DMS79 (cell line): ENCODE measurements around the gene MYL12A.

Experiments
- DNase-seq: peaks from one replicate; lab custom pipeline; 2025; lab: John Stamatoyannopoulos, UW

Gene MYL12A

GRCh38 chr18:3225588-3225987, 22.0 kb upstream of the MYL12A start:
- no peak for DNase-seq

- no peak for DNase-seq
Measured at GRCh38 chr18:3226048-3226447, 21.6 kb upstream of the MYL12A start.

DNA sequence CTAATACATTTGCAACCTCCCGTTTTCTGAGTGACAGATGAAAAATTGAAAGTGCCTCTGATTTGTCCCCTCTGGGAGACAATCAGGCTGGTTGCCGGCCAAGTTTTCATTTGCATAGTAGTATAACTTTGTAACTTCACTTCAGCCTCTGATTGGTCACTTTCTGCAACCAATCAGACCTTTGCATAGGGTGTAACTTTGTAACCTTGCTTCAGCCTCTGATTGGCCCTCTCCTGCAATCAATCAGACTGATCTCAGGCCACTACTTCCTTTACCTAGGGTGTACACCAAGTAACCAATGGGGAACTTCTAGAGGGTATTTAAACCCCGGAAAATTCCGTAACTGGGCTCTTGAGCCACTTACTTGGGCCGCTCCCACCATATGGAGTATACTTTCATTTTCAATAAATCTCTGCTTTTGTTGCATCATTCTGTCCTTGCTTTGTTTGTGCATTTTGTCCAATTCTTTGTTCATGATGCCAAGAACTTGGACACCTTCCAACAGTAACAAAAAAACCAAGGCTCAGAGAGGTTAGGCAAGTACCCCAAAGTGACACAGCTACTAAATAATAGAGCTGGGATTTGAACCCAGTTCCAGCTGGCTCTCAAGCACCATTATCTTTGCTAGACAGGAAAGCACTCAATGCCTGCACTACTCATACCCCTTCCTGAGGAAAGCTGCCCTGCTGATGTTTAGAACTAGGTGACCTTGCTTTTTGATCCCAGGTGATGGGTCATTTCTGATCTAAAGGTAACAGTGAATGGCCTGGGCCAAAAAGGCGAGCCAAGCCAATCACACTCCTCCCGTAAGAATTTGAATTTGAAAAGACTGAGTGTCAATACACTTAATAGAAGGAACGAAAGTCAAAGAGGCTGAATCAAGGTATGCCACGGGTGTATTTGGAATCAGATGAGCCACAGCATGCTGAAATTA, 16.9 kb upstream of the MYL12A start:
- DNase-seq, result no peak

DNA sequence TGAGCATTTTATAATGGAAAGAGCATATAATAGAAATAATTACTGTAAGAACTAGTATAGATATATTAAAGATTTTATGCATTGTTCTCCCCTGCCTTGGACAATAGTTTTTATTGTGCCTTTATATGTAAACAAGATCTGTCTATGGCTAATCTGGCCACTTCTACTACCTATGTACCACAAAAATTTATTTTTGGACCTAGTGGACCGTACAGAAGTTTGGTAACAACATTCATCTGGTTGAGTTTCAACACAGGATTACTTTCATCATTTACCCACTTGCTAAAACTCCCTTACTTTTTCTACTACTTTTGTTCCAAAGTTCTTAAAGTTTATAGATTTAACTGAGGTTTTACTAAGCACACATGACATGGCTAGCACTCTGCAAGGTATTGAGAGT, 14.6 kb upstream of the MYL12A start:
- no peak for DNase-seq

DNA sequence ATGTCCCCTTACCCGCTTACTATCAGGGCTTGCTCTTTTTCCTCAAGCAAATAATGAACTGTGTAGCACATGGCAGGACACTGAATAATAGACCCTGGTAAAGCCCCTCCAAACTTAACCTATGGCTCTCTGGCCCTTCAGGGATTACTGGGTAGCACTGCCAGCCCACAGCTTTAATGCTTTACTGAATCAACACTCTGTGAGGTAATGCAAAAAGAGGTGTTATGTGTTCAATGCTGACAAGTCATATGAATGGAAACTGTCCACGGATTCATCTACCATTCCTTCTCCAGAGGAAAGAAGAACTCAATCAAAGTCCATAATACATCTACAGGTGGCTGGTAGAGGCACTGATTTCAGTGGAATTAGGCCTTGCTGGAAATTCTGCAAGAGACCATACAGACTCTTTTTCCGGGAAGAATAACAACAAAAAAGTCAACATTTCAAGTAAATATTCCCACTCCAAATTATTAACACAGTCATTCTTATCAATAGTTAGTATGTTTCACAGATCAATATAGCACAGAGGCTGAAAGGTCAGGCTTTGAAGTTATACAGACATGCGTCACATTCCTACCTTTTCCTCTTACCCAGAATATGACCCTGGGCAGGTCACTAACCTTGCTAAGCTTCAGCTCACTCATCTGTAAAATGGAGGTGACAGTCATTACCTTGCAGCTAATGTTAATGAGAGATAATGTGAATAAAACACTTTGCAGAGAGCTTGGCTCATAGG, 14.0 kb upstream of the MYL12A start:
- no peak for DNase-seq

- no peak for DNase-seq
Measured at GRCh38 chr18:3234457-3234856, 13.1 kb upstream of the MYL12A start.

- no peak for DNase-seq
Measured at GRCh38 chr18:3235846-3236245, 11.8 kb upstream of the MYL12A start.

DNA sequence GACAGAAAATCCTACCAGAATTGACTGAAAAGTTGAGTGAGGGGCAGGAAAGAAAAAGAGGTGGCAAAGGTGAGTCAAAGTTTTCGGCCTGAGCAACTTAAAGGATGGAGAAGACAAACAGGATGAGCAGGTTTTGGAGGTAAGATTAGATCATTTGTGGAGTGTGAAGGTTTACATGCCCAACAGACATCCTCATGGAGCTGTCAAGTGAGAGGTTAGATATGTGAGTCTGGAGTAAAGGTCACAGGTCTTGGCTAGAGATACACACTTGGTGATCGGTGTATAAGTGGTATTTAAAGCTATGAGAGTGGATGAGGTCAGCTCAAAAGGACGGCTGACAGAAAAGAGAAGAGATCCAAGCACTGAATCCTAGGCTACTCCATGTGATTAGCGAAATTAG, 11.1 kb upstream of the MYL12A start:
- no peak for DNase-seq

DNA sequence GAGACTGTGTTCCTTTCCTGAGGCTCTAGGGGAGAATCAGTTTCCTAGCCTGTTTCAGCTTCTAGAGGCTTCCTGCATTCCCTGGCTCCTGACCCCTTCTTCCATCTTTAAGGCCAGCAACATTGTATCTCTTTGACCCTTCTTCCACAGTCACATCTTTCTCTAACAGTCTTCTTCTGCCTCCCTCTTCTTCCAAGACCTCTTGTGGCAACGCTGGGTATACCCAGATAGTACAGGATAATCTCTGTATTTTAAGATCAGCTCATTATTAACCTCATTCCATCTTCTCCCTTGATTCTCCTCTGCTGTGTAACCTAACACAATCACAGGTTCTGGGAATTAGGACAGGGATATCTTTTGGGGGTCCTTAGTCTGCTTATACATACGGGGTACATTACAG, 8.9 kb upstream of the MYL12A start:
- DNase-seq, result no peak

DNA sequence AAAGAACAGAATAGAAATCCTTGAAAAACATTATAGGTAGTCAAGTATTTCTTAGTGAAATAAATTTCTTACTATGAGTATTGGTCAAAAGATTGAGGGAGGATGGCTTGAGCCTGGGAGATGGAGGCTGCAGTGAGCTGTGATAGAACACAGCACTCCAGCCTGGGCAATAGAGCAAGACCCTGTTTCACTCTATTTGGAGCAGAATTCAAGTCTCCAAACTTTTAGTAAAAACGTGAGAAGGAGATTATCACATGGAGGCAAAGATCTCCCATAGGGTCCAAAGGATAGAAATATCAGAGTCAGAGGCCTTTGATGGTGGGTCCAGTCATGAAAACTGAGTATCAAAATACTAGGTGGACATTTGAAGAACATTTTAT, 2.4 kb upstream of the MYL12A start:
- DNase-seq, result no peak

GRCh38 chr18:3245853-3246634, 1.6 kb upstream of the MYL12A start:
- DNase-seq, result peak; percentile 78

GRCh38 chr18:3246635-3247239, 864 bp upstream of the MYL12A start:
- no peak for DNase-seq

DNA sequence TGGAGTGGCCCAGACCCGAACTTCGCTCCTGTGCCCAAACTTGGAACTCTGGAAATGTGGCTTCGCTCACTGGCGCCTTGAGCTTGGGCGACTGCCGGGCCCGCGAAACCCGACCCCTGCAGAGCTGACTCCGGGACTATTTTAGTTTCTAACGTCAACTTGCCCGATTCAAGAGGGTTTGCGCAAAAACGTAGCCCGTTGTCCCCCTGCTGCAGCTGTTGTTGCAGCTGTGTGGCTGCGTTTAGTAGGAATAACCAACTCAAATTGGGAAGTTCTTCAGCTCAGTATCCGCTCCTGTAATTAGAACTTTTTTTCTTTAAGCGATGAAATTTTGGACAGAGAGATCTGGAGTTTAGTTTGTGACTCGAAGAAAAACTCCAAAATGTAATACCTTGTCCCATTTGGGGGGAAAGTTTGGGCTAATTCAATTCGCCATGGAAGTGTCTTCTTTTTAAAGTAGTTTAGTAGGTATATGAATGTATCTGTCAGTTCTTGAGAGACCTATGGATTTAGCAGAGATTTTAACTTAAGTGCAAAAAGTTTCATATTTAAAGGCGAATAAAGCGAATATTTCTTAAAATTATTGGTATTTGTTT, 559 bp downstream of the MYL12A start:
- peak; percentile 35 for DNase-seq

DNA sequence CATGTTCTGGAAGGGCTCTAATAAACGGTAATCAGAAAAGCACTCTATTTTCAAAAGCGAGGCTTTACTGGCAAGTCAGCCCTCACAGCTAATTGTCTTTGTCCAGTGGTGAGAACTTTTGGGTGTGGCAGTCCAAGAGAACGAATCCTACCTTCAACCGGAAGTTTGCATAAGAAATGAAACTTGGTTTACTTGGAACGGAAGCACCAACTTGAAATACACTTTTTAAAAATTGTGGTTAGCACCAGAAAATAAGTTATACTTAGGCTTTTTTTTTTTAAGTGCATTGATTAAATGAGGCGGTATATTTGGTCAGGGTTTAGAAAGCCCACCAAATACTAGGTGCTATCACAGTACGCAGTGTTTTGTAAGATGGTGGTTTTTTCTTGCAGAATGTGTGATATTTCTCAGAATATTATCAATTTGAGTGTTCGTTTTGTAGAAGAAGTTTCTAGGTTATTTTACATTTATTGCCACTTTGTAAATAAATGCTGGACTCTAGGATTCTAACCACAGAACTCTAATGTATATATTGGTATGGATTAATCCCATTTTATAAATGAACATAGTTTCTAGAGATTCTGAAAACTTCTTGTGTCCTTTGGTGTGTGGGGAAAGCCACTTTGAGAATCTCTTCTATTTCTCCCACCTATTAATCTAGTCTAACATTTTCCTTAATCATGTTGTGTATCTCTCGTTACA, 1.2 kb downstream of the MYL12A start:
- DNase-seq, result no peak

- DNase-seq, result no peak
Measured at GRCh38 chr18:3250237-3251107, 2.9 kb downstream of the MYL12A start.

DNA sequence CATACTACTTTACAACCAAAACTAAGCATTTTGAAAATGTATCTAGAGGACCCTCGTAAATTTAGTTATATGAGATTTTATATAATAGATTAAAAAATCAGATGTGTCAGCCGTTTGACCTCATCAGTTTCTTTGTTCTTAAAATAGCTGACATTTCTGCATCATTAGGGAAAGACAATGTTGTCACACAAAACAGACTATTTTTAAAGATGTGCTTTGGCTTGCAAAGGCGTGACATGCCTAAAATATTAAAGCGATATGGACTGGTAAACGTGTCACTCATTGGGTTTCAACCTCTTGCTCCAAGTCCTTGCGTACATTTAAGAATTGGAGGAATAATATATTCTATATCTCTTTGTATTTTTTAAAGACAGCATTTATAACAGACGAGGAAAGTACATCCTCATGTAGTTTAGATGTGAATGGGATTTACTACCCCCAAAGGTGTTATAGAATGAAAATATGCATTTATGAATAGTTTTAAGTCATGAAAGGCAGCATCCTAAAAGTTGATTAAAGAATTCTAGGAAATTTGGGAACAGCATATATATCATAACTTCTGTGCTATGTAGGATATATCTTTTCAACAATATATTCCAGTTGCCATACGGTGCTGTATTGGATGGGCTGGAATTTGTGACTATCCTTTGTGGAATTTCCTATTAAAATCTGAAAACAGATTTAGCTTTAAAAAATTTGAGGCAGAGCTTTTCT, 3.8 kb downstream of the MYL12A start:
- DNase-seq, result no peak

DNA sequence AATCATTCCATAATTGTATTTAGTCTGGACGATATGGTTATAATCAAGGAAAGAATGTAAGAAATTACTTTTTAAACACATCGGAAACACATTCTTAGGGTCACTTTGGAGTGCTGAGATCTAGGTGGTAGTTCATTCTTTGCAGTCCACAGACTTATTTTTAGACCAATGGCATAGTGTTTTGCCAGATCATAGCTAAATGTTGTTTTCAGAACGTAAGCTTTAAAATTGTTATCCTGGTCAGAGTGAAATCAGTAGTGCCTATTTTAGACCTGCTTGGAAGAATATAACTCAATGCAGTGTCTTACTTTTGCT, 4.3 kb downstream of the MYL12A start:
- no peak for DNase-seq

GRCh38 chr18:3252843-3253242, 5.2 kb downstream of the MYL12A start:
- DNase-seq, result no peak

- no peak for DNase-seq
Measured at GRCh38 chr18:3254725-3255124, 7.1 kb downstream of the MYL12A start.
